ENCODE measurements around the gene KCNAB1. TPM values are rescaled to one million over a fixed set of nuclear protein-coding genes. Genes with fewer than 3 reads are reported as not detected.

KCNAB1 gene
- total and polyA plus RNA-seq, 10 of the 15 experiments (the other 5 are each of a cell fraction or from before 2014, with no cell fraction given), result 0.11 to 0.69 (median 0.43) TPM; not detected in 6

GRCh38 chr3:156341831-156342416 is 221.5 kb downstream of the KCNAB1 start (continued):
- TF ChIP-seq IRF5 (IDR thresholded peaks at IDR 0.05; ENCODE audit: borderline replicate concordance) (no peak), RBBP5 (conservative IDR thresholded peaks at IDR 0.05) (no peak), RUNX3 (IDR thresholded peaks at IDR 0.05; ENCODE audit: low read length) (peak; percentile 95), SIX5 (IDR thresholded peaks at IDR 0.05; ENCODE audit: low read depth, low read length, severe bottlenecking) (no peak), TCF12 (IDR thresholded peaks at IDR 0.05; ENCODE audit: low read depth, low read length) (peak; percentile 59), JUNB (IDR thresholded peaks at IDR 0.05) (no peak), RFX5 (IDR thresholded peaks at IDR 0.05; ENCODE audit: low read depth, low read length) (no peak), IKZF2 (IDR thresholded peaks at IDR 0.05) (peak; percentile 63 to 66; a peak in 3 of 4 replicates), TCF3 (IDR thresholded peaks at IDR 0.05; ENCODE audit: borderline replicate concordance, insufficient read depth, low read depth, low read length) (peak; percentile 64; the same call in 1 of the 2 replicates), NFYA (IDR thresholded peaks at IDR 0.05; ENCODE audit: borderline replicate concordance, low read depth, low read length) (no peak), TCF7 (IDR thresholded peaks at IDR 0.05; ENCODE audit: borderline replicate concordance) (no peak), NFIC (IDR thresholded peaks at IDR 0.05; ENCODE audit: low read depth, low read length) (peak; percentile 31; the same call in 1 of the 2 replicates), ZBED1 (IDR thresholded peaks at IDR 0.05; ENCODE audit: borderline replicate concordance) (no peak), CHD1 (IDR thresholded peaks at IDR 0.05; ENCODE audit: low read depth, low read length) (no peak), GABPA (IDR thresholded peaks at IDR 0.05; ENCODE audit: low read depth) (no peak), TARDBP (IDR thresholded peaks at IDR 0.05; ENCODE audit: borderline replicate concordance) (no peak), ZBTB40 (IDR thresholded peaks at IDR 0.05; ENCODE audit: borderline replicate concordance) (no peak), ATF2 (IDR thresholded peaks at IDR 0.05; ENCODE audit: low read length) (peak; percentile 52; the same call in 1 of the 2 replicates), RAD21 (IDR thresholded peaks at IDR 0.05; ENCODE audit: insufficient read depth, low read depth, low read length) (peak; percentile 48; the same call in 1 of the 2 replicates), ZNF687 (IDR thresholded peaks at IDR 0.05) (no peak), ZNF24 (IDR thresholded peaks at IDR 0.05) (0 out of 2 replicates have a peak, but pooled peaks have one; percentile 30), HDAC2 (IDR thresholded peaks at IDR 0.05) (no peak)
